PC-3 (cell line): Measurements from ENCODE around the gene ATP5F1A.
"Not testable (repeated sequence)": the region's sequence is repeated elsewhere in the genome, so short reads cannot be mapped to it uniquely, and the experiment has no call there.

Experiments used
- EZH2 ChIP-seq: fragments of 300-600 bp; sonication (generic); IDR thresholded peaks from one replicate; pipeline ENCODE4 v1.6.1; 2017; ENCODE audit warnings: antibody characterized with exemption, mild to moderate bottlenecking, low read length; ENCODE audit not compliant: unreplicated experiment
- TF ChIP-seq, protein P1 (sequence below): fragments of 300-600 bp; sonication (generic); conservative IDR thresholded peaks from 2 replicates; pipeline ENCODE4 v1.5.1; 2017; ENCODE audit warnings: antibody characterized with exemption, low read depth, mild to moderate bottlenecking, low read length

- TF ChIP-seq, protein P1, sequence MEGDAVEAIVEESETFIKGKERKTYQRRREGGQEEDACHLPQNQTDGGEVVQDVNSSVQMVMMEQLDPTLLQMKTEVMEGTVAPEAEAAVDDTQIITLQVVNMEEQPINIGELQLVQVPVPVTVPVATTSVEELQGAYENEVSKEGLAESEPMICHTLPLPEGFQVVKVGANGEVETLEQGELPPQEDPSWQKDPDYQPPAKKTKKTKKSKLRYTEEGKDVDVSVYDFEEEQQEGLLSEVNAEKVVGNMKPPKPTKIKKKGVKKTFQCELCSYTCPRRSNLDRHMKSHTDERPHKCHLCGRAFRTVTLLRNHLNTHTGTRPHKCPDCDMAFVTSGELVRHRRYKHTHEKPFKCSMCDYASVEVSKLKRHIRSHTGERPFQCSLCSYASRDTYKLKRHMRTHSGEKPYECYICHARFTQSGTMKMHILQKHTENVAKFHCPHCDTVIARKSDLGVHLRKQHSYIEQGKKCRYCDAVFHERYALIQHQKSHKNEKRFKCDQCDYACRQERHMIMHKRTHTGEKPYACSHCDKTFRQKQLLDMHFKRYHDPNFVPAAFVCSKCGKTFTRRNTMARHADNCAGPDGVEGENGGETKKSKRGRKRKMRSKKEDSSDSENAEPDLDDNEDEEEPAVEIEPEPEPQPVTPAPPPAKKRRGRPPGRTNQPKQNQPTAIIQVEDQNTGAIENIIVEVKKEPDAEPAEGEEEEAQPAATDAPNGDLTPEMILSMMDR, result not testable (repeated sequence)
- TF ChIP-seq EZH2, result not testable (repeated sequence)
Measured at GRCh38 chr18:46126625-46127024, 28.5 kb upstream of the ATP5F1A start.
